GM12892 (cell line): Measurements from ENCODE around the gene CLEC2B.

ENCODE experiments used
- POLR2A ChIP-seq: IDR thresholded peaks from 2 replicates; pipeline ENCODE4 v1.6.1; 2011; ENCODE audit warnings: low read depth, low read length, control low read depth
- POLR2AphosphoS5 ChIP-seq: IDR thresholded peaks from 2 replicates; pipeline ENCODE4 v1.6.1; 2011; ENCODE audit warnings: low read depth, low read length, control low read depth
- TAF1 ChIP-seq: IDR thresholded peaks from 2 replicates; pipeline ENCODE4 v1.6.1; 2011; ENCODE audit warnings: low read depth, mild to moderate bottlenecking, control low read depth, low read length, borderline replicate concordance

- no peak for TF ChIP-seq POLR2A
- TF ChIP-seq TAF1 = no peak
- TF ChIP-seq POLR2AphosphoS5 = no peak
These were observed 39.2 kb upstream of the CLEC2B start for GRCh38 chr12:9908350-9908749.
